Raji (cell line): ENCODE measurements around the gene COL6A2.

ENCODE experiments used
- POLR2A ChIP-seq: IDR thresholded peaks from 2 replicates; pipeline ENCODE4 v1.6.1; 2011; ENCODE audit warnings: low read depth, low read length, control low read depth; ENCODE audit not compliant: insufficient read depth

COL6A2 gene

GRCh38 chr21:46168659-46169386, 70.9 kb downstream of the COL6A2 start:
- no peak for TF ChIP-seq POLR2A

GRCh38 chr21:46171585-46171984, 73.7 kb downstream of the COL6A2 start:
- no peak for TF ChIP-seq POLR2A

- no peak for TF ChIP-seq POLR2A
Observed at GRCh38 chr21:46171996-46172862, 74.3 kb downstream of the COL6A2 start.

- no peak for TF ChIP-seq POLR2A
Observed at GRCh38 chr21:46172863-46173528, 75.1 kb downstream of the COL6A2 start.

GRCh38 chr21:46173573-46173972, 75.7 kb downstream of the COL6A2 start:
- TF ChIP-seq POLR2A: no peak

GRCh38 chr21:46178961-46179360, 81.0 kb downstream of the COL6A2 start:
- no peak for TF ChIP-seq POLR2A
